Left ventricle myocardium inferior (tissue), 1 donor: ENCODE results near the gene TSEN34. TPM values are rescaled to one million over a fixed set of nuclear protein-coding genes. Genes with fewer than 3 reads are reported as not detected.

Source experiments
- DNase-seq: peaks from one replicate; pipeline ENCODE4 v3.0.0-alpha.2; 2020
- H3K27ac ChIP-seq: fragments of 200-600 bp; replicated peaks from 2 replicates; pipeline ENCODE4 v1.8.0; 2021
- H3K27me3 ChIP-seq: fragments of 200-600 bp; 2 replicates; pipeline ENCODE4 v1.8.0; 2021; ENCODE audit warnings: low read depth
- H3K36me3 ChIP-seq: fragments of 200-600 bp; 2 replicates; pipeline ENCODE4 v1.8.0; 2021
- H3K4me1 ChIP-seq: fragments of 200-600 bp; 2 replicates; pipeline ENCODE4 v1.8.0; 2021
- H3K4me3 ChIP-seq: fragments of 200-600 bp; 2 replicates; pipeline ENCODE4 v1.8.0; 2021; ENCODE audit warnings: mild to moderate bottlenecking, moderate library complexity
- H3K9me3 ChIP-seq: fragments of 200-600 bp; replicated peaks from 2 replicates; pipeline ENCODE4 v1.8.0; 2021
- intact Hi-C: fragments of 100-400 bp; cut with micrococcal nuclease; formaldehyde crosslinking; loops from one replicate; pipeline ENCODE4 v1.11.0; 2022
- total RNA-seq: library from RNA; stranded (reverse); fragmentation: NEBNext Ultra II Directional; extraction: Animal tissue kit (Norgen Biotek cat#: 25700); gene quantifications from one replicate; pipeline ENCODE4 v1.2.1, GENCODE V29; 2021
- TF ChIP-seq, protein P1 (sequence below): fragments of 200-600 bp; IDR thresholded peaks from 2 replicates; pipeline ENCODE4 v1.8.0; 2021; ENCODE audit warnings: antibody characterized with exemption, mild to moderate bottlenecking, borderline replicate concordance
- donor health status: DM: no; HTN: yes; CAD: no; lungs with severe emphysema.

TSEN34 gene
- total RNA-seq, 1 donor from 2014 or later: 16.2 TPM

DNA sequence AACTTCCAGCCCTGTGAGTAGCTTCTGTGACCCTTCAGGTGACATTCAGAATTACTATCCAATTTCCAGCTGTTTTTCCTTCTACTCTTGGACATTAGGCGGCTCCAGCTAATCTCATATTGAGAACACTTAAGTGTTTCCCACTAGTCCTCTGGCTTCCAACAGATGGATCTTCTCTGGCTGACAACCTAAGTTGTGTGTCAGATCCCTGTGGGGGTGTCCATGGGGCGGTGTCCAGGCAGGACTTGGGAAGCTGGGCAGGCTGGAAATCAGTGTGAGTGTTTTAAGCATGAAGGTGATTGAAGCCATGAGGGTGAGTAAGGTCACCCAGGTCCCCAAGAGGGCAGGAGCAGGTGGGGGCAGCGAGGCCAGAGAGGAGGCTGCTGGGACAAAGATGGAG is 43.4 kb upstream of the TSEN34 start:
- no peaks in the 10 kb centered on the region for H3K27me3 ChIP-seq
- no peak overlapping the region for H3K4me3 ChIP-seq
- peak; percentile 67 for DNase-seq
- intact Hi-C loops: no loop called here
- TF ChIP-seq, protein P1, sequence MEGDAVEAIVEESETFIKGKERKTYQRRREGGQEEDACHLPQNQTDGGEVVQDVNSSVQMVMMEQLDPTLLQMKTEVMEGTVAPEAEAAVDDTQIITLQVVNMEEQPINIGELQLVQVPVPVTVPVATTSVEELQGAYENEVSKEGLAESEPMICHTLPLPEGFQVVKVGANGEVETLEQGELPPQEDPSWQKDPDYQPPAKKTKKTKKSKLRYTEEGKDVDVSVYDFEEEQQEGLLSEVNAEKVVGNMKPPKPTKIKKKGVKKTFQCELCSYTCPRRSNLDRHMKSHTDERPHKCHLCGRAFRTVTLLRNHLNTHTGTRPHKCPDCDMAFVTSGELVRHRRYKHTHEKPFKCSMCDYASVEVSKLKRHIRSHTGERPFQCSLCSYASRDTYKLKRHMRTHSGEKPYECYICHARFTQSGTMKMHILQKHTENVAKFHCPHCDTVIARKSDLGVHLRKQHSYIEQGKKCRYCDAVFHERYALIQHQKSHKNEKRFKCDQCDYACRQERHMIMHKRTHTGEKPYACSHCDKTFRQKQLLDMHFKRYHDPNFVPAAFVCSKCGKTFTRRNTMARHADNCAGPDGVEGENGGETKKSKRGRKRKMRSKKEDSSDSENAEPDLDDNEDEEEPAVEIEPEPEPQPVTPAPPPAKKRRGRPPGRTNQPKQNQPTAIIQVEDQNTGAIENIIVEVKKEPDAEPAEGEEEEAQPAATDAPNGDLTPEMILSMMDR: no peak
- H3K36me3 ChIP-seq: peaks cover 98% of the 10 kb centered on the region
- H3K4me1 ChIP-seq: peaks cover 27% of the 10 kb centered on the region
- no peaks in the 10 kb centered on the region for H3K9me3 ChIP-seq
- peak overlapping the region; percentile 62 for H3K27ac ChIP-seq

DNA sequence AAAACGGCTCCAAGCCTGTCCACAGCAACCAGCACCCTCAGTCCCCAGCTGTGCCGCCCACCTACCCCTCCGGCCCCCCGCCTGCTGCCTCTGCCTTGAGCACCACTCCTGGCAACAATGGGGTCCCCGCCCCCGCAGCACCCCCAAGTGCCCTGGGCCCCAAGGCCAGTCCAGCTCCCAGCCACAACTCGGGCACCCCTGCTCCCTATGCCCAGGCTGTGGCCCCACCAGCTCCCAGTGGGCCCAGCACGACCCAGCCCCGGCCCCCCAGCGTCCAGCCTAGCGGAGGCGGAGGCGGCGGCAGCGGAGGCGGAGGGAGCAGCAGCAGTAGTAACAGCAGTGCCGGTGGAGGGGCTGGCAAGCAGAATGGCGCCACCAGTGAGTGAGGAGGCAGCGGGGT is 43.0 kb upstream of the TSEN34 start:
- Histone ChIP-seq H3K4me3 (no peak overlapping the region), H3K27ac (peak overlapping the region; percentile 62), H3K9me3 (no peaks in the 10 kb centered on the region), H3K4me1 (peaks cover 30% of the 10 kb centered on the region), H3K36me3 (peaks cover 98% of the 10 kb centered on the region), H3K27me3 (no peaks in the 10 kb centered on the region)
- TF ChIP-seq, protein P1: no peak
- intact Hi-C loops: no loop called here
- DNase-seq: no peak

DNA sequence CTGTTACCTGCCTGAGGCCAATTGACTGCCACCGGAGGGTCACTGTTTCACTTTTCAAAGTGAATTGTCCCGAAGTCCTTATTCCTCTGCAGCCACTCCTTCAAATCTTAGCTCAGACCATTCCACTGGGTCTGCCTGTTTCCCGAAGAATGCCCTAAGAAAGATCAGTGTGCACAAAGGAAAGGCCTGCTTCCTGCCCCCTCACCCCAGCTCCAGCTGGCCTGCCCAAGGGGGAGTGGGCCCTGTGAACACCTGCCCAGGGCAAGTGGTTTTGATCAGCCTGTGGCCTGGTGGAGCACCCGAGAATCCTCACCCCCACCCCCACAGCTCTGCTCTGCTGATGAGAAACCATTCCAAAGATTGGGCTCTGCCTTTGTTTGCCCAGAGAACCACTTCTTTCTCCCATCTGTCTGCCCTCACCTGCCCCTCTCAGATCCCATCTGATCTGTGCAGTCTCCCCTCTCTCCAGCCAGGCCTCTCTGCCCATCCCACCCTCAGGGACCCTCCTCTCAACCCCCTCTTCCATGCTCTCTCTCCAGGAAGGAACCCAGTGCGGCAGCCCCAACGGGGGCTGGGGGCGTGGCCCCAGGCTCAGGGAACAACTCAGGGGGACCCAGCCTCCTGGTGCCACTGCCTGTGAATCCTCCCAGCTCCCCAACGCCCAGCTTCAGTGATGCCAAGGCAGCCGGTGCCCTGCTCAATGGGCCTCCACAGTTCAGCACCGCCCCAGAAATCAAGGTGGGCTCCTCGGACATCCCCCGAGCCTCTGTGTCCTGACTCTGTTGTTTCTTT is 41.9 kb upstream of the TSEN34 start:
- Histone ChIP-seq H3K9me3 (no peaks in the 10 kb centered on the region), H3K27ac (no peak overlapping the region), H3K4me3 (no peak overlapping the region), H3K36me3 (peaks cover 98% of the 10 kb centered on the region), H3K4me1 (peaks cover 37% of the 10 kb centered on the region), H3K27me3 (no peaks in the 10 kb centered on the region)
- DNase-seq: no peak
- intact Hi-C loops: no loop called here
- TF ChIP-seq, protein P1: no peak

DNA sequence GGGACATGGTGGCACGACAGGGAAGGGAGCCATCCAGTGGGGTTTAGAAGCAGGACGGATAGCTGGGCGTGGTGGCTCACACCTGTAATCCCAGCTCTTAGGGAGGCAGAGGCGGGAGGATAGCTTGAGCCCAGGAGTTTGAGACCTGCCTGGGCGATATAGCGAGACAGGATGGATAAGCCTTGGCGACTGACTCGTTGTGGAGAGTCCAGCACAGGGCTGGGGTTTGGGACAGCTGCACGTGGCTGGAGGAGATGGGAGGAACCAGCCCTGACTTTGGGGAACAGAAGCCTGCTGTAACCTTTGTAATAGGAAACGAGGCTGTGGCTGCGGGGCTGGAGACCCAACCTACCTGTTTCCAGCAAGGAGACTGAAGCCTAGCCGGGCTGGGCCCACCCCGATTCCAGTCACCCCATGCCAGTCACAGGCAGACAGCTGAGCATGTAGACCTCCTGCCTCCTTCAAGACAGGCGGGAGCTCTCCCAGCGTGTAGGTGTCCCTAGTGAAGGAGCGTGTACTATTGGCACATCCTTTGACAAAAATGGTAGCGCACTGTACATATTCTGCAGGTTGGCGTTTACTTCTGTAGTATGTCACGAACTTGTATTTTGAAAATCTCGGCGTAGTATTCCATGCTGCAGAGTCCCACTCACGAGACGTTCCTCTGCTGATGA is 39.6 kb upstream of the TSEN34 start:
- intact Hi-C loops: no loop called here
- Histone ChIP-seq H3K4me1 (peaks cover 30% of the 10 kb centered on the region), H3K27me3 (no peaks in the 10 kb centered on the region), H3K4me3 (no peak overlapping the region), H3K36me3 (peaks cover 98% of the 10 kb centered on the region), H3K9me3 (no peaks in the 10 kb centered on the region), H3K27ac (no peak overlapping the region)
- TF ChIP-seq, protein P1: no peak
- no peak for DNase-seq

DNA sequence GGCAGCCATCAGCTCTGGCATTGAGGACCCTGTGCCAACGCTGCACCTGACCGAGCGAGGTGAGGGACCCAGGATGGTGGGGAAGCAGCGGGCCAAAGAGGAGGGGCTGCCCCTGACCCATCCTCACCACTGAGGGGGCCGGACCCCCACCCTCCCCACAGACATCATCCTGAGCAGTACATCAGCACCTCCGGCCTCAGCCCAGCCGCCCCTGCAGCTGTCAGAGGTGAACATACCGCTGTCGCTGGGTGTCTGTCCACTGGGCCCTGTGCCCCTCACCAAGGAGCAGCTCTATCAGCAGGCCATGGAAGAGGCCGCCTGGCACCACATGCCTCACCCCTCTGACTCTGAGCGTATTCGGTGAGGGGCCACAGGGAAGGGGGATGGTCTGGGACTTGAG is 38.8 kb upstream of the TSEN34 start:
- H3K27ac ChIP-seq: no peak overlapping the region
- H3K27me3 ChIP-seq: no peaks in the 10 kb centered on the region
- TF ChIP-seq, protein P1: no peak
- H3K9me3 ChIP-seq: no peaks in the 10 kb centered on the region
- intact Hi-C loops: no loop called here
- no peak for DNase-seq
- H3K4me1 ChIP-seq: peaks cover 23% of the 10 kb centered on the region
- H3K36me3 ChIP-seq: peaks cover 98% of the 10 kb centered on the region
- H3K4me3 ChIP-seq: no peak overlapping the region
